GM19397 (cell line): ENCODE measurements around the gene UNC80.
A peak's percentile ranks its signal among the peaks of the same experiment; 100 is the strongest.
"Not testable (repeated sequence)": the region's sequence is repeated elsewhere in the genome, so short reads cannot be mapped to it uniquely, and the experiment has no call there.

Experiments
- ATAC-seq: cut with Tn5 transposase; IDR thresholded peaks from one replicate; pipeline ENCODE4 v1.9.1; 2021; ENCODE audit warnings: mild to moderate bottlenecking, moderate library complexity; ENCODE audit not compliant: unreplicated experiment

The UNC80 gene

DNA sequence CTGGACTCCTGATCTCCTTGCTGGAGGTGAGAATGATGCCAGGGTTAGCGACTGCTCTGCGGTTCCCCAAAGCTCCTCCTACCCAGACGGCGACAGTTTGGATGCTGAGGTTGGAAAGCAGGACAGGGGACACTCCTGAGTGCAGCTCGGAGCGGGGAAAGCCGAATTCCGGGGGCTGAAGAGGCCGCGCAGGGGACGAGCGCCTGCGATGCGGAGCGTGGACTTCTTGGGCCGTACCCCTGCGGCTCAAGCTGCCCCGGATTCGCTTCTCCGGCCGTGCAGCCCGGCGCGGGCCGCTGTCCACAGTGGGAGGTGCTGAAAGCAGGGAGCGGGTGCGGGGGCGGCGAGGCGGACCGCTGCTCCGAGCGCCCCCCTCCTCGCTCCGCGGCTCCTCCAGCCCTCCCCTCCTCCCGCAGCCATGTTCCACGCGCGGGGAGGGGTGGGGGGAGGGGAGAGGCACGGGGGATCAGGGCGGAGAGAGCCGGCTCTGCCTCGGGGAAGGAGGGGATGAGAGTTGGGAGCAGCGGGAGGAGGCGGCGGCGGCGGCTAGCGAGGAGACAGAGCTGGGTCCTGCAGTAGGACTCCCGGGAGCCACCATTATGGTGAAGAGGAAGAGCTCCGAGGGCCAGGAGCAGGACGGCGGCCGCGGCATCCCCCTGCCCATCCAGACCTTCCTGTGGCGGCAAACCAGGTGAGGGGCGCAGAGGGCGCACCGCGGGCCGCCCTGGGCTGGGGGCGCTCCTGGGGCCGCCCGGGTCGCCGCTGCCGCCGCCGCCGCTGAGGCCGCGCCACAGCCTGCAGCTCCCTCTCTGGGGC lies at the start of gene UNC80:
Gene UNC80, plus strand, starts transcription at position 359 of the 816 bp plus-strand sequence. Its CDS starts 241 bp downstream, at position 600.
- ATAC-seq: peak; percentile 80

GRCh38 chr2:209726311-209726710 lies 45.3 kb upstream of the UNC80 start:
- no peak for ATAC-seq

- no peak for ATAC-seq
Observed at GRCh38 chr2:209727077-209727476, 44.6 kb upstream of the UNC80 start.

- no peak for ATAC-seq
Observed at GRCh38 chr2:209734805-209735204, 36.8 kb upstream of the UNC80 start.

DNA sequence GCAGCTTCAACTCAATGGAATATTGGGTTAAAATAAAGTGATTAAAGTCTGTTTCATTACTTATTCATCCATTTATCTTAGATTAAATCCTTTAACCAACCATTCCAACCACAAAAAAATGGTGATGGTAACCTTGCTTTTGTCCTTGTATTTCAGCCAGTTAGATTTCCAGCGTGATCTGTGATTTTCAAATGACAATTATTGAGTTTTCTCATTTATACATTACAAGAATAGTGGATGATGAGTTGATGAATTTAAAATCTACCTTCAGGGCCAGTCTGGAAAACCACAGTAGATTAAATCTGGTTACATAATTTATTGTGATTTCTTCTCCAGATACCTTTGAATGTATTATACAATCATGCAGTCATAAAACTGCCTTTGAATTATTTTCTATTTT lies 29.7 kb upstream of the UNC80 start:
- ATAC-seq: no peak

DNA sequence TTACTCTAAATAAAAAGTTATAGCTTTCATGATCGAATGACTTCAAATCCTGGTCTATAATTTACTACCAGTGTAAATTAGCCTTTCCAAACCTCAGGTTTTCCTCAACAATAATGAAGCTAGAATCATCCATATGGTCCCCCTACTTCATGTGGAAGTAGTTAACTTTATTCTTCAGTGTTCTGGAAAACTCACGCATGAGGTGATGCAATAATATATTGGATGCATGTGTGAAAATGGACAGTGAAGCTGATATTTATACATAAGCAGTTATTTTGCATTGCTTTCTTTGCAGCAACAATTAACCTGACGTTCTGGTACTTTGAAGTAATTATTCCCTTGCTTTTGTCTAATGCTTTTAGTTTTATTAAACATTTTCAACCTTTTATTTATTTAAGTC lies 18.6 kb upstream of the UNC80 start:
- ATAC-seq: no peak

DNA sequence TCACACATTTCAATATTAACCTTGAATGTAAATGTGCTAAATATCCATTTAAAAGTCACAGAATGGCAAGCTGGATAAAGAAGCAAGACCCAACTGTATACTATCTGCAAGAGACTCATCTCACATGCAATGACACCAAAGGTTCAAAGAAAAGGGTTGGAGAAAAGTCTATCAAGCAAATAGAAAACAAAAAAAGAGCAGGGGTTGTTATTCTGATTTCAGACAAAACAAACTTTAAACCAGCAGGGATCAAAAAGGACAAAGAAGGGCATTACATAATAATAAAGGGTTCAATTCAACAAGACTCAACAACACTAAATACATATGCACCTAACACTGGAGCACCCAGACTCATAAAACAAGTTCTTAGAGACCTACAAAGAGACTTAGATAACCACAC lies 14.5 kb upstream of the UNC80 start:
- no peak for ATAC-seq

- no peak for ATAC-seq
Observed at GRCh38 chr2:209761566-209761965, 10.1 kb upstream of the UNC80 start.

DNA sequence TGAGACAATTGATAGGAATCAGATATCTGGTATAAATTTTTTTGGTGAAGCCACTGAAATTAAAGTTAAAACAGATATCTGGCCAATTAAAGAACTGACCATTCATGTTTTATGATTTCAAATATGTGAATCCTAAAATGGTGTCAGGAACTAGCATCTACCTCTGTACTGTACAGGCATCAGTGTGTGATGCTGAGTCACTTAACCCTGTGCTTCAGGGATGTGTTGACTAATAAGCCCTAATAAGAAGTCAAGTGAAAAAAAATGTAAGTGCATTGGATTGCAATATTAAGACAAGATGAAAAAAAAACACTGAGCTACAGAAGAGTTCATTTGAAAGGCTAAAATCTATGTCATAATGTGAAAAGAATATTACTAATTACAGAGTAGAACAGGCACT lies 9.1 kb upstream of the UNC80 start:
- ATAC-seq: no peak

DNA sequence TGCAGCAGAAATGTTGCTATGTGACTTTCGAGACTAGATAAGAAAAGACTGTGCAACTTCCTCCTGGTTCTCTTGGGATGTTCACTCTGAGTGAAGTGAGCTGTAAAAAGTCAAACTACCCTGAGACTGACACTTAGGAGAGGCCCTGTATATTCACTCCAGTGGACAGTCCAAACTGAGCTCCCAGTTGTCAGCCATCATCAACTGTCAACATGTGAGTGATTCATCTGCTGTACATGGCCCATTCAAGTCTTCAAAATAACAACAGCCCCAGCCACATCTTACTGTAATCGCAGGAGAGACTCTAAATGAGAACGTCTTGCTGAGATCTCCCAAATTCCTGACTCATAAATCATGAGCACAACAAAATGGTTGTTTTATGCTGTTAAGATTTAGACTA lies 8.5 kb upstream of the UNC80 start:
- ATAC-seq: no peak

GRCh38 chr2:209766613-209767012 lies 5.0 kb upstream of the UNC80 start:
- ATAC-seq: no peak

GRCh38 chr2:209767316-209767715 lies 4.3 kb upstream of the UNC80 start:
- ATAC-seq: no peak

- ATAC-seq: no peak
Observed at GRCh38 chr2:209768557-209768956, 3.1 kb upstream of the UNC80 start.

DNA sequence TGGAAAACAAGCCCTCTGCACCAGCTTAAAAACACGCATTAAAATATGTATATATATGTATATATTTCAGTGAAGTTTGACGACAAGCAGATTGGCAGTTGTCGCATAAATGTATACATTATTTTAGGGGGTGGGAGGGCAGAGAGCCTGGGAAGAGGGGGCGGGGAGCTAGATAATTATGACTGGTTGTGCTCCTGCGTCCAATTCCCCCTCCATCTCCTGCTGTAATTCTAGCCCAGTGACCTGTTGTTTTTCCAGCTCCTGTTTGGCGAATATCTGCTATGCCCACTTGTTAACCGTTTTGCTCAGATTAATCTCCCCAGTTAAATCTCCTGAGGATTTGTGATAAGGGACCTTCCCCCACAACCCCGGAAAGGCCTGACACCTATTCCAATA lies 656 bp downstream of the UNC80 start:
- ATAC-seq: no peak

- no peak for ATAC-seq
Observed at GRCh38 chr2:209773377-209773776, 1.7 kb downstream of the UNC80 start.

DNA sequence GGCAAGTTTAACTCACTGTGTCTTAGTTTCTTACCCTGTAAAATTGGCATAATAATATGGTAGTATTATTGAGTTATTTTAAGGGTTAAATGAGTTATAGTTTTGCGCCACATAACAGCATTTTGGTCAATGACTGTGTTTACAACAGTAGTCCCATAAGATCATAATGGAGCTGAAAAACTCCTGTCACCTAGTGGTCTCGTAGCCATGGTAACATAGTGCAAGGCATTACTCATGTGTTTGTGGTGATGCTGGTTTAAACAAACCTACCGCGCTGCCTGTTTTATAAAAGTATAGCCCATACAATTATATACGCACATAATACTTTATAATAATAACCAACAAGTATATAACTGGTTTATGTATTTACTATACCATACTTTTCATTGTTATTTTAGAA lies 15.8 kb downstream of the UNC80 start:
- no peak for ATAC-seq

GRCh38 chr2:209788925-209789324 lies 17.3 kb downstream of the UNC80 start:
- ATAC-seq: no peak

- ATAC-seq: no peak
Observed at GRCh38 chr2:209790066-209790728, 18.6 kb downstream of the UNC80 start.

DNA sequence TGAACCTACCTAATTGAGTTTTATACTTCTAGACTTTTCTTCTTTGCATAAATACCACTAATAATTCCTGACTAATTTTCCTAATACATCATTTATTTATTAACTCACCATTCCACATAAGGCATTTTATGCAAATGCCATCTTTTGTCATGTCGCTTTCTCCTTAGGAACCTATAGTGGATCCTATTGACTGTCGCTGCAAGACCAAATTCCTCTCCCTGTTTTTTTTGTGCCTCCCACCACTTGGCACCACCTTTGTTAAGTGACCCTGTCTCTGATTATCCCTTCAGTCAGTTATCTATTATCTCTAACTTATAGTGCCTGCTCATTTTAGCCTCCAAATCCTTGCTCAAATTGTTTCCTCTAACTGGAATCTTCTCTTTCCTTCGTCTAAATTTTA lies 19.5 kb downstream of the UNC80 start:
- ATAC-seq: no peak

DNA sequence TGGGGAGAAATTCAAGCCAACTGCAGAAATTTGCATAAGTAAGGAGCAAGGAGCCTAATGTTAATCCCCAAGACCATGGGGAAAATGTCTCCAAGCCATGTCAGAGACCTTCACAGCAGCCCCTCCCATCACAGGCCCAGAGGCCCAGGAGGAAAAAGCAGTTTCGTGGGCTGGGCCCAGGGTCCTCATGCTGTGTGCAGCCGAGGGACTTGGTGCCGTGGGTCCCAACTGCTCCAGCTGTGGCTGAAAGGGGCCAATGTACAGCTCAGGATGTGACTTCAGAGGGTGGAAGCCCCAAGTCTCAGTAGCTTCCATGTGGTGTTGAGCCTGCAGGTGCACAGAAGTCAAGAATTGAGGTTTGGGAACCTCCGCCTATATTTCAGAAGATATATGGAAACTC lies 23.8 kb downstream of the UNC80 start:
- ATAC-seq: not testable (repeated sequence)

GRCh38 chr2:209805351-209805750 lies 33.7 kb downstream of the UNC80 start:
- no peak for ATAC-seq

- no peak for ATAC-seq
Observed at GRCh38 chr2:209806318-209806717, 34.7 kb downstream of the UNC80 start.
